Testis (tissue), 3 donors: ENCODE measurements around the gene MAN1A1. TPM values are rescaled to one million over a fixed set of nuclear protein-coding genes. Genes with fewer than 3 reads are reported as not detected.

Experiments used
- DNase-seq: peaks from one replicate; pipeline ENCODE4 v3.0.0-alpha.2; 2019
- H3K27ac ChIP-seq, 2 donors: fragments of 200-600 bp; sonication (generic); one replicate each; pipeline ENCODE4 v1.5.1; 2019
- H3K27me3 ChIP-seq: fragments of 200-600 bp; sonication (generic); one replicate; pipeline ENCODE4 v1.5.1; 2019
- H3K36me3 ChIP-seq: fragments of 200-600 bp; sonication (generic); one replicate; pipeline ENCODE4 v1.5.1; 2017; ENCODE audit warnings: low read depth; ENCODE audit errors: missing control alignments
- H3K4me1 ChIP-seq: fragments of 200-600 bp; sonication (generic); one replicate; pipeline ENCODE4 v1.5.1; 2019
- H3K4me3 ChIP-seq, 2 donors: fragments of 200-600 bp; sonication (generic); one replicate each; pipeline ENCODE4 v1.5.1; 2017 to 2019
- H3K9me3 ChIP-seq: fragments of 200-600 bp; sonication (generic); one replicate; pipeline ENCODE4 v1.5.1; 2017
- POLR2A ChIP-seq: fragments of 450-650 bp; IDR thresholded peaks from one replicate; pipeline ENCODE4 v1.6.1; 2017; ENCODE audit warnings: antibody characterized with exemption, mild to moderate bottlenecking, moderate library complexity
- WGBS, 2 donors: methylation state at CpG; one replicate each; pipeline ENCODE4 v1.1.5; 2018; 5-methylcytosine and 5-hydroxymethylcytosine counted together
- intact Hi-C: fragments of 100-400 bp; cut with DNase I; formaldehyde crosslinking; loops from one replicate; pipeline ENCODE4 v1.15.1; 2023; ENCODE audit warnings: low total_unique reads
- polyA plus RNA-seq: library from polyadenylated mRNA; stranded (reverse); fragments of 350-450 nt; fragmentation: Illumina TruSeq; extraction: RNeasy Lipid Tissue Mini Kit (QIAGEN cat#74804); gene quantifications from one replicate; pipeline ENCODE4 v1.2.3, GENCODE V29; 2014; ENCODE audit warnings: low read depth, low replicate concordance; ENCODE audit not compliant: insufficient read depth
- total RNA-seq, 2 donors: library from RNA; depleted of rRNA; stranded (reverse); fragments of >200 nt; gene quantifications; one replicate each; pipeline ENCODE4 v1.2.3, GENCODE V29; 2016
- TF ChIP-seq, protein P1 (sequence below), 3 experiments: fragments of 450-650 bp in 2 of 3; fragments of 200-600 bp in 1 of 3; sonication (generic) in 1 of 3; IDR thresholded peaks; one replicate each; pipeline ENCODE4 v1.5.1; 2016 to 2019; ENCODE audit warnings: antibody characterized with exemption in 3 of 3, mild to moderate bottlenecking in 2 of 3, moderate library complexity in 1 of 3

The MAN1A1 gene
- total and polyA plus RNA-seq, 3 donors from 2014 or later: 12.8 to 21.1 (median 15.0) TPM

DNA sequence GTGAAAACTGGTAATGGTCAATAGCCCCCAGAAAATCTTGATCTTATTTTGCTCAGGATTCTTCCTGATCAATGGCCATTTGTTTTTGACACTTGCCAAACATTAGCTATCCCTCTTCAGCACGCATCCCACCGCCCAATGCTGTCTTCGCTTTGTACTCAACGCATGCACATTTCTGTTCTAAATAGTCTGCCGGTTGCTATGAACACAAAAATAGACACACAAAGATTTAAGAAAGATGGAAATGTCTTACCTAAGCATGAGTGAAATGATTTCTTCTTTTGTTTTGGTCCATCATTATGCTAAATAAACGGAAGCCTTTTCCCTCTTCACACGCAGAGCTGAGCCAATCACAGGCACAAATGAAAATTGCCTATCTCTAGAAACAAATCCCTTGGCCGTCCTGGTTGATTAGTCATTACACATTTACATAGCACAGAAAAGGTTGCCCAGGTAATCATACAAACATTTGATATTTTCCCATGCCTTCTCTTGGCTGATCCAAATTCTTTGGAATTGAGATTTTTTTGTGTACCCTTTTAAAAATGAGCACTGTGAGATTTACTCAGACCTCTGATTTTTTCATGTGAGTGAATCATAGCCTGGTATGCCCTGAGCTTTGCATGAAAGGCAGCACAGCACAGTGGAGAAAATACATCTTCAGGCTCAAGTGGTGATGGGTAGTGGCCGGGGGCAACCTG lies 200.6 kb downstream of the MAN1A1 start:
- H3K27me3 ChIP-seq: no peaks in the 10 kb centered on the region
- H3K4me1 ChIP-seq: no peaks in the 10 kb centered on the region
- intact Hi-C loops: no loop called here
- no peaks in the 10 kb centered on the region for H3K36me3 ChIP-seq
- no peaks in the 10 kb centered on the region for H3K9me3 ChIP-seq
- no peak overlapping the region for H3K27ac ChIP-seq
- 80 to 86% methylated on average over 9 of the region's 9 CpGs for WGBS, 2 donors
- no peak for DNase-seq
- TF ChIP-seq POLR2A: no peak
- TF ChIP-seq, protein P1, sequence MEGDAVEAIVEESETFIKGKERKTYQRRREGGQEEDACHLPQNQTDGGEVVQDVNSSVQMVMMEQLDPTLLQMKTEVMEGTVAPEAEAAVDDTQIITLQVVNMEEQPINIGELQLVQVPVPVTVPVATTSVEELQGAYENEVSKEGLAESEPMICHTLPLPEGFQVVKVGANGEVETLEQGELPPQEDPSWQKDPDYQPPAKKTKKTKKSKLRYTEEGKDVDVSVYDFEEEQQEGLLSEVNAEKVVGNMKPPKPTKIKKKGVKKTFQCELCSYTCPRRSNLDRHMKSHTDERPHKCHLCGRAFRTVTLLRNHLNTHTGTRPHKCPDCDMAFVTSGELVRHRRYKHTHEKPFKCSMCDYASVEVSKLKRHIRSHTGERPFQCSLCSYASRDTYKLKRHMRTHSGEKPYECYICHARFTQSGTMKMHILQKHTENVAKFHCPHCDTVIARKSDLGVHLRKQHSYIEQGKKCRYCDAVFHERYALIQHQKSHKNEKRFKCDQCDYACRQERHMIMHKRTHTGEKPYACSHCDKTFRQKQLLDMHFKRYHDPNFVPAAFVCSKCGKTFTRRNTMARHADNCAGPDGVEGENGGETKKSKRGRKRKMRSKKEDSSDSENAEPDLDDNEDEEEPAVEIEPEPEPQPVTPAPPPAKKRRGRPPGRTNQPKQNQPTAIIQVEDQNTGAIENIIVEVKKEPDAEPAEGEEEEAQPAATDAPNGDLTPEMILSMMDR (IDR thresholded peaks at IDR 0.05): no peak
- no peak overlapping the region for H3K4me3 ChIP-seq

DNA sequence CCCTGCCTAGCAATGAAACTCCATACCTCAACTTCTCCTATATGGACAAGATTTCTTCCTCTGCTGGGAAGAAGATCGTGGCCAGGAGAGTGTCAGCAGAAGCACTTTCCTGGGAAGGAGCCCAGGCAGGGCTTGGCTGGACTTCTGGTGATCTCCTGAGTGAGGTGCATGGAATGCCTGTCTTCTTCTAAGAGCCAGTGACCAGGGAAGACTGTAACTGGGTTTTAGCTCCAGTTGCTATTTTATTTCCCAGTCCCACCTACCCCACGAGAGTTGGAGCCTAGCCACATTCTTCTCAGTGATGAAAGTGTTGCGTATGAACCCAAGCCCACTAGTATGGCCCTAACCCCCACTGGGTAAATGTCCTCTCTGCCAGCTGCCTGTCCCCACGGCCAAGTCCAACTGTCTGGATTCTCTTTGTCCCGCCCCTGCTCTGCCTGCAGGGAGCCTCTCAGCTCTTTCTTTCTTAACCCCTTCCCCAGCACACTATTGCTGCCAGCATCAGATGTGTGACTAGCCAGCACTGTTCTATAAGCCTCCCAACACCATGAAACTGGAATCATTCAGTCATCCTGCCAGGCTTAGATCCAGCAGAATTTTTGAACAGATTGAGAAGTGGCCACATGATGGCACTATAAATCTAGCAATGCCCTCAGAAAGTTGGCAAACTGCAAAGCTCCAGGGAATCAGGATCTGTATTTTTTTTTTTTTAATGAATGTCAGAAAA lies 201.3 kb downstream of the MAN1A1 start:
- H3K9me3 ChIP-seq: no peaks in the 10 kb centered on the region
- TF ChIP-seq, protein P1 (IDR thresholded peaks at IDR 0.05): peak in 2 of 3 experiments; percentile 23 to 30
- TF ChIP-seq POLR2A: no peak
- no peaks in the 10 kb centered on the region for H3K4me1 ChIP-seq
- 52 to 54% methylated on average over 5 of the region's 5 CpGs for WGBS, 2 donors
- H3K36me3 ChIP-seq: no peaks in the 10 kb centered on the region
- H3K27me3 ChIP-seq: no peaks in the 10 kb centered on the region
- no peak overlapping the region for H3K27ac ChIP-seq
- intact Hi-C loops: no loop called here
- no peak overlapping the region for H3K4me3 ChIP-seq
- DNase-seq: peak; percentile 40

DNA sequence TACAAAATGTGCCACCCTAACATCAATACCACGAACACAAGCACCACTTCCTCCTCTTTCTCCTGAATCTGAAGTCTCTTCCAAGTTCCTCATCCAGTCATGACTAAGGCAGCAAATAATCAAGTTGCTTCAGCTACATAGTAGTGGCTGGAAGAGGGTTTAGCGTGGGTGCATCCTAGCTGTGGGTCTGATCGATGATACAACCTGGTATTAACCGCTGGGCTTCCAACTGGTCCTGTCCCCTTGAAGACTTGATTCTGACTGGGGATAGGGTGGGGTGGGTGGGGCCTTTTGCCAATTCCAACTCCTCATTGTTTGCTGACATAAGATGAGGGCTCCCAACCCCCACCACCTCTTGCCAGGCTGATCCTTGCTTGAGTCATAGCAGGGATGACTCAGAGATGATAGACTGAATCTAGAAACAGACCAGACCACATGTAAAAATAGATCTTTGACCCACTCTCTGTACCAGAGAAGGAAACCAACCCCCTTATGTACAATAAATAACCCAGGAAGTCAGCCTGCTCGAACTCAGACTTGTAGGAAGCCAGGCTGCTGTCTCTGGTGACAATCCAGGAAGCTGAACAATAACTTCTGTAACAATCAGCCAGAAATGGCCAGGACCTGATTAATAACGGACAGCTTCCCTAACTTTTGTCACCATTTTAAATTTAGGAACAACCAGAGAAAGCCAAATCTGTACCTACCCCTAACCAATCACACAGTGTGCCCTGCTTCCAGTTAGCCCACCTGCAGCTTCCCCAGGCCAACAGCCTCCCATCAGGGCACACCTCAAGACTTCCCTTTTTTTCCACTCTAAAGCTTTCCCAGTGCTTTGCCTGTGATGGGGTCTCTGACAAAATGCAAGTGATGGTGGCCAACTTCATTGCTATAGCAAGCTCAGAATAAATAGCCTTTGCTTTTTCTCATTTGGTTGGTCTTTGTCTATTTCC lies 202.2 kb downstream of the MAN1A1 start:
- H3K9me3 ChIP-seq: no peaks in the 10 kb centered on the region
- intact Hi-C loops: no loop called here
- H3K27ac ChIP-seq: no peak overlapping the region
- no peaks in the 10 kb centered on the region for H3K36me3 ChIP-seq
- 74 to 79% methylated on average over 6 of the region's 6 CpGs for WGBS, 2 donors
- DNase-seq: no peak
- H3K4me1 ChIP-seq: no peaks in the 10 kb centered on the region
- no peaks in the 10 kb centered on the region for H3K27me3 ChIP-seq
- TF ChIP-seq, protein P1 (IDR thresholded peaks at IDR 0.05): no peak
- TF ChIP-seq POLR2A: no peak
- H3K4me3 ChIP-seq: no peak overlapping the region

DNA sequence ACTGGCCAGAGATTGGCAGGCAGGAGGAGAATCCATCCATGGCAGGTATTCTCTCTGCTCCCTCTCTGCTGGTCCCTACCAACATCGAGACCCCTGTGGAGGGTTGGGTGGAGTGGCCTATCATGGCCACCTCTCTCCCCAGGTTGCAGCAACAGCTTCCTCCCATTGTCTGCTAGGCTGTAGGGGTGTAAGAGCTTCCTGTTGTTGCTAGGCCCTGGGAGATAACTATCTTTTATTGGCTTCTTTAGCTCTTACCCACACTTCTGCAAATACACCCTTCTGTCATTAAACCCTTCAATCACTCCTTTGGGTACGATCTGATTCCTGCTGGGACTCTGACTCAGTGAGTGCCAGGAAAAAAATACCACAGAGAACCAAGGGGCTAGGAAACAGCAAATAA lies 204.4 kb downstream of the MAN1A1 start:
- intact Hi-C loops: no loop called here
- H3K36me3 ChIP-seq: no peaks in the 10 kb centered on the region
- no peaks in the 10 kb centered on the region for H3K27me3 ChIP-seq
- no peaks in the 10 kb centered on the region for H3K9me3 ChIP-seq
- H3K4me1 ChIP-seq: no peaks in the 10 kb centered on the region
- 9 to 79% methylated on average over 1 to 2 of the region's 2 CpGs for WGBS, 2 donors
- no peak overlapping the region for H3K27ac ChIP-seq
- TF ChIP-seq, protein P1 (IDR thresholded peaks at IDR 0.05): no peak
- TF ChIP-seq POLR2A: no peak
- no peak for DNase-seq
- H3K4me3 ChIP-seq: no peak overlapping the region
